ENCODE measurements around the gene ZNF622. TPM values are rescaled to one million over a fixed set of nuclear protein-coding genes. Genes with fewer than 3 reads are reported as not detected.
"Not testable (repeated sequence)": the region's sequence is repeated elsewhere in the genome, so short reads cannot be mapped to it uniquely, and the experiment has no call there.

ZNF622 gene
- total RNA-seq, 1 experiment from 2014 or later: 35.3 TPM

DNA sequence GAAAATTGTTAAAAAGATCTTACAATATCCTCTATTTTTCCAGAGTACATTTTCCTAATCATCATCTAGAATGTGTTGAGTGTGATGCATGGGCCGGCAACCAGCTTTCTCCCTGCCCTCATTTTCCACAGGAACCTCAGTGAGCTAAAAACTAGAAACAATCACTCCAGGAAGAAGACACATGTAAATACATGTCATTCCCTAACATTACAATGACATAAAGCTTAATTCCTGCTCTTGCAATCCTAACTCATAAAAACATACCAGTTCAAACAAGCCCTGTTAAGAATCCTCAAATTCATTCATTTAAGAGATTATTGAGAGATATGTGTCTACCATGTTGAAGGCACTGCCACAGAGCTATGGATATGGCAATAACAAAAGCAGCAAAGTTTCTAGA is 18.5 kb upstream of the ZNF622 start:
- in situ Hi-C loops (cut with HindIII; ENCODE audit: low pct_unique_long_range_greater_than_20kb, low sequenced_read_pairs): no loop called here
- DNase-seq (ENCODE audit: low read depth): no peak

DNA sequence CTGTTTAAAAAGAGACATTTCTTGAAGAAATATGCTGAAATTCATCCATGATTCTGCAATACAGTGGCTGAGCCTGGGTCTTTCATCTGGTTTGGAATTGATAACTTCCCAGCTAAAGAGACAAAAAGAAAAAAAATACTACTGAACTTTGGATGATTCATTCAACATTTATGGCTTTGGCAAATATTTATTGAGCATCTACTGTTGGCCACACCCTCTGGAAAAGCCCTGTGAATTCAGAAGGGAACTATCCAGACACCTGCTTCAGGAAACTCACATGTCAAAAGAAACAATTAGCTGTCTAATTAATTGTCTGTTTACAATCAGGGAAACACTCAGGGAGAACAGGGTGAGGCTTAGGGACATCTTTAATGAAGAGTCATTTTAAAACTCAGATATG is 17.8 kb upstream of the ZNF622 start:
- no peak for DNase-seq (ENCODE audit: low read depth)
- in situ Hi-C loops (cut with HindIII; ENCODE audit: low pct_unique_long_range_greater_than_20kb, low sequenced_read_pairs): no loop called here

DNA sequence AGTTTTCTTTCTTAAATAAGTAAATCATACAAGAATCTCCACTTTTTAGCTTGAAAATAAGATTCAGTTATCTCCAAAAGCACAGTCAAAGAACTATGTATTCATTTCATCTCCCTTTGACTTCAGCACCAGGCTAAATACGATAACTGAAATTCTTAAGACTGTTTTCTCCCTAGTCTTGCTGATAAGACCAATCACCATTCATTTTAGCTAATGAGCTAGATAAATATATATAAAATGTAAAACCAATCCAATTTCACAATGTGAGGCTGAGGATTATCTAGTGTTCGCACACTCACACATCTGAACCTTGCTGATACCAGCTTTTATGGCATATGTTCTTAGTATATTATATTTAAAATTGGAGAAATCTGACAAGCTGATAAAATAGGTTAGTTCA is 17.3 kb upstream of the ZNF622 start:
- no peak for DNase-seq (ENCODE audit: low read depth)
- in situ Hi-C loops (cut with HindIII; ENCODE audit: low pct_unique_long_range_greater_than_20kb, low sequenced_read_pairs): no loop called here

DNA sequence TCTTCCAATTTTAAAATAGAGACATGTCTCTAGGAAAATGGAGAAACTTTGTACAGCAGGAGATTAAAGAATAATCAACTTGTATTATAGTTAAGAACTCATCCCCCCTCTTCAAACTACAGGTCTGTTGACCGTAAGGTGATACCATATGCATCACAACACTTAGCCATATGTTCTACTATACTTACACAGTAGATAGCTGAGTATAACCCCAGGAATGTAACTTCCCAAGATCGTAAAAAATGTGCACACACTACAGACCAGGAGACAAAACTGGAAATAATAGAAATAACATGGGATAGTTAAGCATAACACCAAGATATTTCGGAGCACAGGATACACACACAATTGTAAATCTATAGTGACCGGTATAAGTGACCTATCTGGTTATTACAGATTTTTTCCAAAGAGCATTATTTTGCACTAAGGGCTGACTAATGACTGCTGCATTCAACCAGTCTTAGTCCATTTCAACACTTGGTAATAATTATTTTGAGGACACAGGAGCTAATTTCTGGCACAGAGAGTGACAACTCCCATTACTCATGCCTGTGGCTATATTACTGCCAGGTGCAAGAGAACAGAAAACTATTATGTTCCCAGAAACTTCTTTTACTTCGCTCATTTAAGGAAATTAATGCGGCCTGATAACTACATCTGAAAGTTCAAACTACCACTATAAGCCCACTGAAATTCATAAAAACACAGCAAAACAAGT is 15.4 kb upstream of the ZNF622 start:
- no peak for DNase-seq (ENCODE audit: low read depth)
- in situ Hi-C loops (cut with HindIII; ENCODE audit: low pct_unique_long_range_greater_than_20kb, low sequenced_read_pairs): no loop called here

DNA sequence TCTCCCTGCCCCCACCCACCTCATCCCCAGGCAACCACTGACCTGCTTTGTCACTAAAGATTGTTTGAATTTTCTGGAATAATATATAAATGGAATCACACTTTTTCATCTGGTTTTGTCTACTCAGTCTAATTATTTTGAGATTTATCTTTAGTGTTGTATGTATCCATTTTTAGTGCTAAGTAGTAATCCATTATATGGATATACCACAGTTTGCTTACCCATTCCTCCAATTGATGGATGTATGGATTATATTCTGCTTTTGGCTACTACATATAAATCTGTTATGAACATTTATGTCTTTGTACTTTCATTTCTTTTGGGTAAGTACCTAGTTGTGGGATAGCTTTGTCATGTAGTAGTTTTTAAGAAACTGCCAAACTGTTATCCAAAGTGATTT is 14.5 kb upstream of the ZNF622 start:
- DNase-seq (ENCODE audit: low read depth): no peak
- in situ Hi-C loops (cut with HindIII; ENCODE audit: low pct_unique_long_range_greater_than_20kb, low sequenced_read_pairs): no loop called here

DNA sequence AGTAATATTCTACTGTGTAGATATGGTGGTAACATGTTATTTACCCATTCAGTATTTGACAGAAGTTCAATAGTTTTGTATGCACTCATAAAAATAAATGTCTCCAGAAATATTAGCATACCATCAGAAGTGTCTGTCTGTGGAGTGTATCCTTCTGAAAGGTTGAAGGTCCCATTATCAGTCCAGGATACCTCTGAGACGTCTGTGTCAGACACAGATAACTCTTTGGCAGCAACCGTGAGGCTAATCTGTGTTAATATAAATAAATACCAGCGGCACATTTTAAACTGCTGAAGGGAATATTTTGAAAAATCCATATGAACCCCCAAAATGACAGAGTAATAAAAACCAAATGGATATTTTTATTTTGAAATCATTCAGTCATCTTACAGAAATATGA is 11.9 kb upstream of the ZNF622 start:
- in situ Hi-C loops (cut with HindIII; ENCODE audit: low pct_unique_long_range_greater_than_20kb, low sequenced_read_pairs): no loop called here
- no peak for DNase-seq (ENCODE audit: low read depth)

DNA sequence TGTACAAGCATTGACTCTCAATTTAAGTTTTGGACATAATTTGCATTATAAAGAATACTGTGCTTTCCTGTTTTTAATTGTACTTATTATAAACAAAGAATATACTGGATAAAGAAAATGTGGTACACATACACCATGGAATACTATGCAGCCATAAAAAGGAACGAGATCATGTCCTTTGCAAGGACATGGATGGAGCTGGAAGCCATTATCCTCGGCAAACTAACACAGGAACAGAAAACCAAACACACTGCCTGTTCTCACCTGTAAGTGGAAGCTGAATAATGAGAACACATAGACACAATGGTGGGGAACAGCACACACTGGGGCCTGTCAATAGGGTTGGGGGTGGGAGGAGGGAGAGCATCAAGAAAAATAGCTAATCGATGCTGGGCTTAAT is 10.8 kb upstream of the ZNF622 start:
- DNase-seq (ENCODE audit: low read depth); in situ Hi-C loops (cut with HindIII; ENCODE audit: low pct_unique_long_range_greater_than_20kb, low sequenced_read_pairs): not testable (repeated sequence)

DNA sequence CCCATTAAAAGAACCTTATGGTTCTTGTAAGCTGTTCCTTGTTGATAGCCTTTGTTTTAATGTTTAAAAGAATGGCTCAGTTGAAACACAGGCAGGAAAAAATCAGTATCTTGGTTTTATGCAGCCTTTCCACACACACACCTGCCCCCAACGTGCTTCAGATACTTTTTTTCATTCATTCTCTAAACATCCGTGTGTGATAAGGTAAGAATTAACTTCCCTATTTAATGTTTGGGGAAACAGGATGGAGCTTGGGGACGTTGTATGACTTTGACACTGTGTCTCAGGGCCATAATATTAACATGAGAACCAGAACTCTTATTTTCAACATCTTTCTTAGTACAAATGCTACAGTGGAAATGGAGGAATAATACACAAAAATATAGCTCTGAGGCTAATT is 5.8 kb upstream of the ZNF622 start:
- in situ Hi-C loops (cut with HindIII; ENCODE audit: low pct_unique_long_range_greater_than_20kb, low sequenced_read_pairs): no loop called here
- no peak for DNase-seq (ENCODE audit: low read depth)

DNA sequence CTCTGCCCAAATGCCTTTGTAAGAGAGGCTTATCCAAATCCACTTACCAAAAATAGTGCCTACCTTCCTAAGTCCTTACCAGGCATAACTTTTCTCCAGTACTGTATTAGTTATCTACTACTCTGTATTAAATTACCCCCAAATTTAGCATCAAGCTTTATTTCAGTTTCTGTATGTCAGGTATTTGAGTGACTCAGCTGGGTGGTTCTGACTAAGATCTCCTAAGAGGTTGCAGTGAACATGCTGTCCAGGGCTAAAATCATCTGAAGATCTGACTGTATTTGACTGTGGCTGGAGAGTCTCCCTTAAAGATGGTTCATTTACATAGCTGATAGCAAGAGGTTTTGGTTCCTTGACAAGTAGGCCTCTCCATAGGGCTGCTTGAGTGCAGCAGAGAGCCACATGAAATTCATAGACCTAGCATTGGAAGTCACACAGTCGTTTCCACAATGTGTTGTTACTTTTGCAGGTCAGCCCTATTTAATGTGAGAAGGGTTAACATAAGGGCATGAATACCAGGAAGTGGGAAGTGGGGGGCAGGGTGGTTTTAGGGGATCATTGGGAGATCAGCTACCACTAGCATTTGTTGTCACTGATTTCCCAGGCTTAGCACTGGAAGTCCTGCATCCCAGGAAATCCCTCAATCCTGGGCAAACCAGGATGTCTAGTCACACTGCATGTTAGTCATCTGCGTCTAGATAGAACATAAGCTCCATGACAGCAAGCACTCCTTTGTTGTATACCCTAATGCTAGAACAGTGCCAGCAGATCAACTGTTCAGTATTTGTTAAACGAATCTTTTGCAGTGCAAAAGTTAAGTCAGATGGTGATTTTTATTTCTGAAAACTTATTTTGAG is 2.0 kb upstream of the ZNF622 start:
- in situ Hi-C loops (cut with HindIII; ENCODE audit: low pct_unique_long_range_greater_than_20kb, low sequenced_read_pairs): no loop called here
- DNase-seq (ENCODE audit: low read depth): no peak

DNA sequence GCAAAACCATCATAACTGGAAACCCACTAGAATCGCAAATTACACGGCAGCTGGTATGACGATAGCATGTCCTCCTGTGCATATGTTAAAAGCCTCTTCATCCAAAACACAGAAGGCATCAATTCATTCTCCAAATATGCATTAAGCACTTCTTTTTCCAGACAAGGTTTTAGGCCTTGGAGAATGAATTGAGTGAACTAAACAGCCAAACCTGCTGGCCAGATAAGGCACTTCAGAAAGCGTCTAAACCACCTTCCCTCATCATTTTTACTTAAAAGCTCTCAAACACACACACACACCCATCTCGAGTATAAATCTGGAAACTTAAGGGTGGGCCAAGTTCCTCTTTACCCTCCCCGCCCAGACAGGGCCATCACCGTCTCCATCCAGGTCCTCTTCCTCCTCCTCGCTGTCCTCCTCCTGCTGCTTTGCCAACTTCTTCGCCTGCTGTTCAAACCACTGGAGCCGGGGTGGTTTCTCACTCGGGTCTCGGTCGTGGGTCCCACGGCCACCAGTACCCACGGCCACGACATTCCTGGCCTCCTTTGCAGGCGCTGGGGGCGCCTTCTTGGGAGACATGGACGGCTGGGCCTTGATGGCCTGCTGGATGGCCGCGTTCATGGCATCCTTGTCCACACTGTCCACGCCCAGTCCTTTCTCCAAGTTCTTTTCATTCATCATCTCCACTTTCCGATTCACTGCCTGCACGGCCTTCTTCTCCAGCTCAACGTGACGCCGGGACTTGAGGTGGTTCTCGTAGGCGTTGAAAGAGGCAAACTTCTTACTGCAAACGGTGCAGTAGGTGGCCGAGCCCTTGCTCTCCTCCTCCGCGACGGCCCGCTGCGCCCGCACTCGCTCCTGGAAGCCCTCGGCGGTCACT is 696 bp downstream of the ZNF622 start:
- no peak for DNase-seq (ENCODE audit: low read depth)
- in situ Hi-C loops (cut with HindIII; ENCODE audit: low pct_unique_long_range_greater_than_20kb, low sequenced_read_pairs): no loop called here

DNA sequence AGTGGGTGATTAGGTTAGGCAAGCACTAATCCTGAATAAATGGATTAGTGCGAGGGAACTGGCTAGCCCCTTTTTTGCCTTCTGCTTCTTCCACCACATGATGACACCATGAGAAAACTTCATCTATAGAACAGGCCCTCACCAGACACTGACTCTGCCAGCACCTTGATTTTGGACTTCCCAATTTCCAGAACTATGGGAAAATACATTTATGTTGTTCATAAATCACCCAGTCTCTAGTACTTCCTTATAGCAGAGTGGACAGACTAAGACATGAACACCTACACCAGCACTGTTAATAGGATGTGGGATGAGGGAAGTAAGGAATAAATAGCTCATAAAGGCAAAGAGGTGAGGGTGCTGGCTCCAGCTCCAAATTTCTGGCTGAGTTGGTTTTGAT is 1.4 kb downstream of the ZNF622 start:
- in situ Hi-C loops (cut with HindIII; ENCODE audit: low pct_unique_long_range_greater_than_20kb, low sequenced_read_pairs): no loop called here
- DNase-seq (ENCODE audit: low read depth): no peak

DNA sequence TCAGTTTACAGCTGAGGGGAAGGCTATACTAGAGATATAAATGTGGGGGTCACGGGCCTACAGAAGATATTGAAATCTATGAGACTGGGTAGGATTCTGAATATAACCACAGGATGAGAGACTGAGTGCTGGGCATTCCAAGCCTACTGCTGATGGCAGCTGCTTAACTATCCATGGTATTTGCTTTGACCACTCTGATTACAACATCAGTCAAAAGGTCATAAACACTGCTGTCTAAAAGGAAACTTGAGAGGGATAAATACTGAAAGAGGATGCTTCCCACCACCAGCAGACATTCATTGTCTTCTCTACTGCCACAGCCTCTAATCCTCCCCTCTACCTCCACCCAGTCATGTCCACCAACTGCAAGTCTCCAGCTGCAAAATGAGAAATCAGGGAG is 3.8 kb downstream of the ZNF622 start:
- DNase-seq (ENCODE audit: low read depth): peak; percentile 14
- in situ Hi-C loops (cut with HindIII; ENCODE audit: low pct_unique_long_range_greater_than_20kb, low sequenced_read_pairs): no loop called here

DNA sequence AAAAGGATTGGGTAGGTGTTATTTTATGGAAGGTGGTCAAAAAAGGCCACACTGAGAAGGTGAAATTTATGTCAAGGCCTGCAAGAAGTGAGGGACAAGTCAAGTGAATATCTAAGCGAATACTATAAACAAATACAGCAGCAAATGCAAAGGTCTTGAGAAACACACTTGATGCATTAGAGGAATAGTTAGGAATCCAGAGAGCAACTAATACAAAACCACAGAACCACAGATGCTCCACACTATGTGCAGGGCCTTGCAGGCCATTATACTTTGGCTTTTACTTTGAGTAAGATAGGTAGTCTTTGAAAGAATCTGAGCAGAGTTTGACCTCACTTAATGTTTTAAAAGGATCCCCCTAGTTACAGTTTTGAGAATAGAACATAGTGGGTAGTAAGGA is 4.6 kb downstream of the ZNF622 start:
- no peak for DNase-seq (ENCODE audit: low read depth)
- in situ Hi-C loops (cut with HindIII; ENCODE audit: low pct_unique_long_range_greater_than_20kb, low sequenced_read_pairs): no loop called here

DNA sequence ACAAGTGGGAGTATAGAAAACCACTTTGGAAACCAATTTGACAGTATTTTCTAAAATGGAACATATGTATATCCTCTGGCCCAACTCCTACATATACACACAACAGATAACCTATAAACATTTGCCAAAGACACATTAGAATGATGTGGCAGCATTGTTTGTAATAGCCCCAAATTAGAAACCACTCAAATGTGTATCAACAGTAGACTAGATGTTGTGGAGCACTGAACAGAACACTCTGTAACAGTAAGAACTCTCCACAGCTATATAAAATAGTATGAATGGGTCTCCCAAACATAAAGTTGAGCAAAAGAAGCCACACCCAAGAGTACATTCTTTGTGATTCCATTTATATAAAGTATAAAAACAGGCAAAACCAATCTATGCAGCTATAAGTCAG is 6.1 kb downstream of the ZNF622 start:
- DNase-seq (ENCODE audit: low read depth): no peak
- in situ Hi-C loops (cut with HindIII; ENCODE audit: low pct_unique_long_range_greater_than_20kb, low sequenced_read_pairs): no loop called here

DNA sequence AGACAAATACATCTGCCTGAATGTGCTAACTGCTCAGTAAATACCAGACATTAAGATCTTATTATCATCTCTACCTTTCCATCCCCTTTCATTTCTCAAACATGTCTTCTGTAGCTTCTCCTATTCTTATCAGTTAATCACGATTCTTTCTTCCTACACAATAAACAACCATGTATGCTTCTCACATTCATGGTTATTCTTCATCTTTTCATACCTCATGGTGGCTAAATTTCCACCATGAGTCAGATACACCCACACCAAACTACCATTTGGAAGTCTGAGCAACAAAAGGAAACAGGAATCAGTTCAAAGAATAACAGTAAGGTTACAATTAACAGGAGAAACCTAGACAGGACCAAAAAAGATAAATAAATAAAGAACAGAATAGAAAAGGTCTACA is 7.7 kb downstream of the ZNF622 start:
- in situ Hi-C loops (cut with HindIII; ENCODE audit: low pct_unique_long_range_greater_than_20kb, low sequenced_read_pairs): no loop called here
- no peak for DNase-seq (ENCODE audit: low read depth)

DNA sequence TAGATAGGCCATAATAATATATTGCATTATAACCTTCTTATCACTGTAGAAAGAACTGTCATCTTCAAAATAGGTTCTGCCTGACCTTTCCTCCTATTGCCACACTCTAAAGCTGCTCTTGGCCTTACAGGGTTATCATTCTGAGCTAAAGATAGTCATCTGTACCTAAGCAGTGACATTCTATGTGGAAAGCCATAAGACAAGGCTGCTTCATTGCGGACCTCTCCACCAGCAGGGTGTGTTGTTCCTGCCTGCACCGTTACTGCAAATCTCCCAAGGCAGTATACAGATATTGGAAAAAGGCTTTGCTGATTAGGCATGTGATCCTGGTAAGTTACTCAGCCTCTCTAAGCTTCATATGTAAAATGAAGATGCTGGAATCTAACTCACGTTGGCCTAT is 8.1 kb downstream of the ZNF622 start:
- in situ Hi-C loops (cut with HindIII; ENCODE audit: low pct_unique_long_range_greater_than_20kb, low sequenced_read_pairs): no loop called here
- DNase-seq (ENCODE audit: low read depth): no peak

DNA sequence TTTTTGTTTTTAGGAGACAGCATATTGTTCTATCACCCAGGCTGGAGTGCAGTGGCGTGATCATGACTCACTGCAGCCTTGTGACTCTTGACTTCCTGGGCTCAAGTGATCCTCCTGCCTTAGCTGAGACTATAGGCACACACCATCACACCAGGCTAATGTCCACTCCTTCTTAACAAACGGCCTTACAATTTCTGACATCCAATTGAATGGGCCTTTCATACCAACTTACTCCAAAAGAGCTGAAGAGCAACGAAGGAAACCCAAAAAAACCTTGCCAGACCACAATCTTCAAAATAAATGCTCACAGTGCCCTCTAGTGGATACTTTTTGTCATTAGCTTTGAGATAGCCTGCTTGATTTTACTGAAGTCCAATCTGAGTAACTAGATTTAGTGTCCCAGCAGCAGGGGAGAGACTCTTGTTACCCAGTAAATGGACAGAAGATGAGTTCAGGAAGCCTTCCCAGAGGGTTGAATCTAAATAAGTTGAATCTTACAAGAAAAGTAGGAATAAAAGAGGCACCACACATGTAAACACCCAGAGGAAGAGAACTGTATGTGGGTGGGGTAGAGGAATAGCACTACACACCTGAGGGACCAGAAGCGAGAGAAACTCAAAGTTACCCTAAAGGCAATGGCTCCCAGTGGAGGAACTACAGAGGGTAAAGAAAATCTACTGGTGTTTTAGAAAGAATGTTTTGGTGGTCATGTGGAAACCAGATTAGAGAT is 9.3 kb downstream of the ZNF622 start:
- peak; percentile 72 for DNase-seq (ENCODE audit: low read depth)
- in situ Hi-C loops (cut with HindIII; ENCODE audit: low pct_unique_long_range_greater_than_20kb, low sequenced_read_pairs): no loop called here

DNA sequence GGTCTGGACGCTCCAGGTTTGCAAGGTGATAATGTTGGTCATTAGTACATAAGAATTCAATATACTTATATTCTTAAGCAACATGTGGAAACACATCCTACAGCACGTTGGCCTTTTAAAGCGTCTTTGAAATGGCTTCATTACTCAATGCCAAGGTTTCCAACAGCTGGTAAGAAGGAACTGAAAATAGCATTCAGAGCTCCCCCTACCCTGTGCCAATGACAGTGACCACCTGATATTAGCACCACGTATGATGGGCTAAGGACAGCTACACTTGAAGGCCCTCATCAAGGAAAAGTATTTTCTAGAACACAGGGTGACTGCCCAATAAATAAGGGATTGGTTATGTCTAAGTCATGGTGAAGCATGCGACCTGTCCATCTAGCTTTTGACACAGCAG is 9.9 kb downstream of the ZNF622 start:
- DNase-seq (ENCODE audit: low read depth): no peak
- in situ Hi-C loops (cut with HindIII; ENCODE audit: low pct_unique_long_range_greater_than_20kb, low sequenced_read_pairs): no loop called here
